NCI-H345 treated with DMSO at 0.1 percent for 48 hours (cell line): Measurements from ENCODE around the gene KLHDC10.
A peak's percentile ranks its signal among the peaks of the same experiment; 100 is the strongest.
"Not testable (repeated sequence)": the region's sequence is repeated elsewhere in the genome, so short reads cannot be mapped to it uniquely, and the experiment has no call there.

Experiments
- DNase-seq: peaks from one replicate; lab custom pipeline; 2025; ENCODE audit not compliant: unreplicated experiment; lab: John Stamatoyannopoulos, UW

Gene KLHDC10

GRCh38 chr7:130139193-130139960 lies 69.0 kb downstream of the KLHDC10 start:
- DNase-seq = no peak

GRCh38 chr7:130140551-130141160 lies 70.3 kb downstream of the KLHDC10 start:
- no peak for DNase-seq

GRCh38 chr7:130141161-130141883 lies 71.0 kb downstream of the KLHDC10 start:
- no peak for DNase-seq

- no peak for DNase-seq
These were observed 71.7 kb downstream of the KLHDC10 start for GRCh38 chr7:130141884-130142653.

GRCh38 chr7:130142654-130143333 lies 72.5 kb downstream of the KLHDC10 start:
- DNase-seq = no peak

GRCh38 chr7:130143334-130143732 lies 73.0 kb downstream of the KLHDC10 start:
- no peak for DNase-seq

GRCh38 chr7:130143986-130144311 lies 73.6 kb downstream of the KLHDC10 start:
- DNase-seq = no peak

- DNase-seq = no peak
These were observed 74.2 kb downstream of the KLHDC10 start for GRCh38 chr7:130144312-130145171.

- no peak for DNase-seq
These were observed 75.2 kb downstream of the KLHDC10 start for GRCh38 chr7:130145424-130146100.

GRCh38 chr7:130146142-130146541 lies 75.8 kb downstream of the KLHDC10 start:
- not testable (repeated sequence) for DNase-seq

GRCh38 chr7:130146693-130147405 lies 76.5 kb downstream of the KLHDC10 start:
- no peak for DNase-seq

- DNase-seq = no peak
These were observed 77.5 kb downstream of the KLHDC10 start for GRCh38 chr7:130147710-130148325.

GRCh38 chr7:130148561-130148960 lies 78.2 kb downstream of the KLHDC10 start:
- no peak for DNase-seq

- peak; percentile 70 for DNase-seq
These were observed 79.2 kb downstream of the KLHDC10 start for GRCh38 chr7:130149281-130150139.

- DNase-seq = no peak
These were observed 80.3 kb downstream of the KLHDC10 start for GRCh38 chr7:130150587-130150986.

GRCh38 chr7:130151591-130152492 lies 81.5 kb downstream of the KLHDC10 start:
- no peak for DNase-seq
